MM.1S (cell line): Measurements from ENCODE around the gene LHFPL2.

Source experiments
- EZH2 ChIP-seq: fragments of 300-600 bp; sonication (generic); optimal IDR thresholded peaks from 2 replicates; pipeline ENCODE3; 2017; ENCODE audit warnings: low read depth, mild to moderate bottlenecking, antibody characterized with exemption, low read length, mixed read lengths
- EZH2phosphoT487 ChIP-seq: fragments of 300-600 bp; sonication (generic); IDR thresholded peaks from 2 replicates; pipeline ENCODE4 v1.6.1; 2018; ENCODE audit warnings: antibody characterized with exemption, low read length
- TF ChIP-seq, protein P1 (sequence below): fragments of 300-600 bp; sonication (generic); IDR thresholded peaks from 2 replicates; pipeline ENCODE4 v1.5.1; 2016; ENCODE audit warnings: antibody characterized with exemption, low read length, mixed read lengths

DNA sequence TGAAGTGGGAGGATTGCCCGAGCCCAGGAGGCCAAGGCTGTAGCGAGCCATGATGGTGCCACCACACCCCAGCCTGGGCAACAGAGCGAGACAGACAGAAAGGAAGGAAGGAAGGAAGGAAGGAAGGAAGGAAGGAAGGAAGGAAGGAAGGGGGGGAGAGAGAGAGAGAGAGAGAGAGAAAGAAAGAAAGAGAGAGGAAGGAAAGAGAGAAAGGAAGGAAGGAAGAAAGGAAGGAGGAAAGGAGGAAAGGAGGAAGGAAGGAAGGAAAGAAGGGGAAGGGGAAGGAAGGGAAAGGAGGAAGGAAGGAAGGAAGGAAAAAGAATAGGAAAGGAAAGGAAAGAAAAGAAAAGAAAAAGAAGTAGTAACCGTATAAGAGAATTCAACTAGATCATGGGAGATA lies 20.8 kb upstream of the LHFPL2 start:
- TF ChIP-seq, protein P1, sequence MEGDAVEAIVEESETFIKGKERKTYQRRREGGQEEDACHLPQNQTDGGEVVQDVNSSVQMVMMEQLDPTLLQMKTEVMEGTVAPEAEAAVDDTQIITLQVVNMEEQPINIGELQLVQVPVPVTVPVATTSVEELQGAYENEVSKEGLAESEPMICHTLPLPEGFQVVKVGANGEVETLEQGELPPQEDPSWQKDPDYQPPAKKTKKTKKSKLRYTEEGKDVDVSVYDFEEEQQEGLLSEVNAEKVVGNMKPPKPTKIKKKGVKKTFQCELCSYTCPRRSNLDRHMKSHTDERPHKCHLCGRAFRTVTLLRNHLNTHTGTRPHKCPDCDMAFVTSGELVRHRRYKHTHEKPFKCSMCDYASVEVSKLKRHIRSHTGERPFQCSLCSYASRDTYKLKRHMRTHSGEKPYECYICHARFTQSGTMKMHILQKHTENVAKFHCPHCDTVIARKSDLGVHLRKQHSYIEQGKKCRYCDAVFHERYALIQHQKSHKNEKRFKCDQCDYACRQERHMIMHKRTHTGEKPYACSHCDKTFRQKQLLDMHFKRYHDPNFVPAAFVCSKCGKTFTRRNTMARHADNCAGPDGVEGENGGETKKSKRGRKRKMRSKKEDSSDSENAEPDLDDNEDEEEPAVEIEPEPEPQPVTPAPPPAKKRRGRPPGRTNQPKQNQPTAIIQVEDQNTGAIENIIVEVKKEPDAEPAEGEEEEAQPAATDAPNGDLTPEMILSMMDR = no peak
- no peak for TF ChIP-seq EZH2
- TF ChIP-seq EZH2phosphoT487 = no peak
